ENCODE measurements around the gene FSTL4. TPM values are rescaled to one million over a fixed set of nuclear protein-coding genes. Genes with fewer than 3 reads are reported as not detected.

The FSTL4 gene
- total RNA-seq, 2 experiments from 2014 or later = not detected

GRCh38 chr5:133298447-133298846 lies 313.9 kb downstream of the FSTL4 start:
- Histone ChIP-seq H3K9me2 (ENCODE audit: insufficient read depth, low read length) (no peaks in the 10 kb centered on the region), H3K4me2 (ENCODE audit: low read length) (no peak overlapping the region), H3K9me3 (ENCODE audit: low read length) (no peaks in the 10 kb centered on the region), H3K4me1 (ENCODE audit: insufficient read depth, low read length, poor library complexity, severe bottlenecking) (no peaks in the 10 kb centered on the region), H3K4me3 (ENCODE audit: low read depth, low read length, poor library complexity, severe bottlenecking) (no peak overlapping the region), H3K27ac (ENCODE audit: low read depth, low read length, poor library complexity, severe bottlenecking) (no peak overlapping the region), H3K79me2 (ENCODE audit: insufficient read depth, low read depth, low read length) (no peaks in the 10 kb centered on the region), H4K20me1 (ENCODE audit: insufficient read depth, low read length) (no peaks in the 10 kb centered on the region), H3K36me3 (ENCODE audit: insufficient read depth, low read length) (no peaks in the 10 kb centered on the region), H2AFZ (ENCODE audit: low read length) (no peak overlapping the region)
- no peak for TF ChIP-seq CTCF (conservative IDR thresholded peaks at IDR 0.05; ENCODE audit: low read length)
- DNase-seq (ENCODE audit: low spot score) = peak; percentile 6
- POLR2A ChIA-PET = interaction anchor here (0.6 kb wide), 1 partner anchor 15 kb away, joined by 4 read pairs; no protein-coding TSS in a partner anchor
- BruUV-seq (replicated peaks) = no TSS peak
- CTCF ChIA-PET (ENCODE audit: unreplicated experiment) = no interaction called here
- intact Hi-C loops (cut with micrococcal nuclease; ENCODE audit: unreplicated experiment) = loop anchor here (10.0 kb wide), 1 partner anchor 464 kb away; the partner anchor contains the start of gene SHROOM1

GRCh38 chr5:133297293-133297692 lies 315.0 kb downstream of the FSTL4 start:
- CTCF ChIA-PET (ENCODE audit: unreplicated experiment) = no interaction called here
- Histone ChIP-seq H2AFZ (ENCODE audit: low read length) (no peak overlapping the region), H3K36me3 (ENCODE audit: insufficient read depth, low read length) (no peaks in the 10 kb centered on the region), H3K9me2 (ENCODE audit: insufficient read depth, low read length) (no peaks in the 10 kb centered on the region), H3K4me2 (ENCODE audit: low read length) (no peak overlapping the region), H3K9me3 (ENCODE audit: low read length) (no peaks in the 10 kb centered on the region), H3K4me3 (ENCODE audit: low read depth, low read length, poor library complexity, severe bottlenecking) (no peak overlapping the region), H3K4me1 (ENCODE audit: insufficient read depth, low read length, poor library complexity, severe bottlenecking) (no peaks in the 10 kb centered on the region), H4K20me1 (ENCODE audit: insufficient read depth, low read length) (no peaks in the 10 kb centered on the region), H3K79me2 (ENCODE audit: insufficient read depth, low read depth, low read length) (no peaks in the 10 kb centered on the region), H3K27ac (ENCODE audit: low read depth, low read length, poor library complexity, severe bottlenecking) (no peak overlapping the region)
- no peak for DNase-seq (ENCODE audit: low spot score)
- intact Hi-C loops (cut with micrococcal nuclease; ENCODE audit: unreplicated experiment) = loop anchor here (10.0 kb wide), 1 partner anchor 462 kb away; the partner anchor contains the start of gene SHROOM1
- no TSS peak for BruUV-seq (replicated peaks)
- TF ChIP-seq CTCF (conservative IDR thresholded peaks at IDR 0.05; ENCODE audit: low read length) (no peak), EZH2phosphoT487 (IDR thresholded peaks at IDR 0.05; ENCODE audit: borderline replicate concordance, low read depth, low read length) (no peak)
- POLR2A ChIA-PET = no interaction called here

DNA sequence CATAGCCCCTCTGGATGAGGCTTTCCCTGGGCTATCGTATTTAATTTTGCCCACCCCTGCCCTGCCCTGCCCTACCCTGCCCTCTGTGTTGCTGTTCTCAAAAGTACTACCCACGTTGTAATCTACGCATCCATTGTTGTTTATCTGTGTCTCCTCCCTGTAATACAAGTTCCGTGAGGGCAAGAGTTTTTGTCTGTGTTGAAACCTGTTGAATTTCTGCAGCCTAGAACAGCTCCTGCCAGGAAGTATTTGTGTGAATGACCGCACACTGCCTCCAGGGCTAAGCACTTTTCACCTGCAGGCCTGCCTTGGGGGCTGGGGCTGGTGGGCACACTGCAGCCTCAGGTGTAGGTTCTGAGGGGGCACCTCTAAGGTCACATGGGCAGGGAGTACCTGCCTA lies 315.7 kb downstream of the FSTL4 start:
- Histone ChIP-seq H2AFZ (ENCODE audit: low read length) (no peak overlapping the region), H3K4me2 (ENCODE audit: low read length) (no peak overlapping the region), H3K79me2 (ENCODE audit: insufficient read depth, low read depth, low read length) (no peaks in the 10 kb centered on the region), H3K27ac (ENCODE audit: low read depth, low read length, poor library complexity, severe bottlenecking) (no peak overlapping the region), H3K36me3 (ENCODE audit: insufficient read depth, low read length) (no peaks in the 10 kb centered on the region), H3K4me1 (ENCODE audit: insufficient read depth, low read length, poor library complexity, severe bottlenecking) (no peaks in the 10 kb centered on the region), H3K4me3 (ENCODE audit: low read depth, low read length, poor library complexity, severe bottlenecking) (no peak overlapping the region), H3K9me3 (ENCODE audit: low read length) (no peaks in the 10 kb centered on the region), H4K20me1 (ENCODE audit: insufficient read depth, low read length) (no peaks in the 10 kb centered on the region), H3K9me2 (ENCODE audit: insufficient read depth, low read length) (no peaks in the 10 kb centered on the region)
- no peak for DNase-seq (ENCODE audit: low spot score)
- CTCF ChIA-PET (ENCODE audit: unreplicated experiment) = no interaction called here
- no TSS peak for BruUV-seq (replicated peaks)
- POLR2A ChIA-PET = no interaction called here
- TF ChIP-seq CTCF (conservative IDR thresholded peaks at IDR 0.05; ENCODE audit: low read length) = no peak
- no peak for TF ChIP-seq EZH2phosphoT487 (IDR thresholded peaks at IDR 0.05; ENCODE audit: borderline replicate concordance, low read depth, low read length)
- intact Hi-C loops (cut with micrococcal nuclease; ENCODE audit: unreplicated experiment) = loop anchor here (10.0 kb wide), 1 partner anchor 462 kb away; the partner anchor contains the start of gene SHROOM1
